Nephron (organoid): ENCODE results near the gene FERMT1.

Experiments
- H3K27ac Mint-ChIP-seq, 3 experiments: 2 replicates each; pipeline ENCODE4 v1.8.0; 2020; ENCODE audit warnings: mixed read lengths in 3 of 3, mild to moderate bottlenecking in 2 of 3, moderate library complexity in 1 of 3
- H3K27me3 Mint-ChIP-seq: 2 replicates; pipeline ENCODE4 v1.8.0; 2021; ENCODE audit warnings: low read depth, mild to moderate bottlenecking, moderate library complexity, mixed read lengths
- H3K36me3 Mint-ChIP-seq: 2 replicates; pipeline ENCODE4 v1.8.0; 2020; ENCODE audit warnings: low read depth, mixed read lengths
- H3K4me1 Mint-ChIP-seq: 2 replicates; pipeline ENCODE4 v1.8.0; 2020; ENCODE audit warnings: mixed read lengths
- H3K4me3 Mint-ChIP-seq, 3 experiments: 2 replicates each; pipeline ENCODE4 v1.8.0; 2020; ENCODE audit warnings: mild to moderate bottlenecking in 3 of 3, mixed read lengths in 3 of 3, moderate library complexity in 2 of 3
- H3K9me3 Mint-ChIP-seq: 2 replicates; pipeline ENCODE4 v1.8.0; 2020; ENCODE audit warnings: mixed read lengths
- CTCF ChIP-seq, 3 experiments: fragments of 200-600 bp; sonication (generic); IDR thresholded peaks; one replicate each; pipeline ENCODE4 v1.5.0; 2021; ENCODE audit warnings: antibody characterized with exemption in 3 of 3; ENCODE audit not compliant: unreplicated experiment in 3 of 3

The FERMT1 gene

GRCh38 chr20:6101346-6101745 is 21.5 kb downstream of the FERMT1 start:
- H3K36me3 Mint-ChIP-seq, result no peaks in the 10 kb centered on the region

GRCh38 chr20:6100246-6100645 is 22.6 kb downstream of the FERMT1 start:
- Mint-ChIP-seq H3K36me3 (no peaks in the 10 kb centered on the region), H3K27me3 (peaks cover 3% of the 10 kb centered on the region), H3K4me3 (no peak overlapping the region), H3K9me3 (no peaks in the 10 kb centered on the region), H3K27ac (no peak overlapping the region), H3K4me1 (no peaks in the 10 kb centered on the region)
- no peak for TF ChIP-seq CTCF (IDR thresholded peaks at IDR 0.05; ENCODE audit: unreplicated experiment in 3 of 3)

More at GRCh38 chr20:6101346-6101745, 21.5 kb downstream of the FERMT1 start:
- Mint-ChIP-seq H3K9me3 (no peaks in the 10 kb centered on the region), H3K27ac (no peak overlapping the region), H3K4me3 (no peak overlapping the region), H3K4me1 (no peaks in the 10 kb centered on the region), H3K27me3 (peaks cover 3% of the 10 kb centered on the region)
- no peak for TF ChIP-seq CTCF (IDR thresholded peaks at IDR 0.05; ENCODE audit: unreplicated experiment in 3 of 3)

- TF ChIP-seq CTCF (IDR thresholded peaks at IDR 0.05; ENCODE audit: unreplicated experiment in 3 of 3), result no peak
- Mint-ChIP-seq H3K27me3 (peaks cover 3% of the 10 kb centered on the region), H3K9me3 (no peaks in the 10 kb centered on the region)
These were observed 23.0 kb downstream of the FERMT1 start for GRCh38 chr20:6099819-6100218.

GRCh38 chr20:6095409-6095808 is 27.4 kb downstream of the FERMT1 start:
- no peaks in the 10 kb centered on the region for H3K36me3 Mint-ChIP-seq

More at GRCh38 chr20:6099819-6100218, 23.0 kb downstream of the FERMT1 start:
- H3K4me1 Mint-ChIP-seq, result no peaks in the 10 kb centered on the region
- no peak overlapping the region for H3K27ac Mint-ChIP-seq
- no peaks in the 10 kb centered on the region for H3K36me3 Mint-ChIP-seq
- no peak overlapping the region for H3K4me3 Mint-ChIP-seq

GRCh38 chr20:6094565-6094964 is 28.3 kb downstream of the FERMT1 start:
- Mint-ChIP-seq H3K4me1 (no peaks in the 10 kb centered on the region), H3K27me3 (peaks cover 3% of the 10 kb centered on the region), H3K4me3 (no peak overlapping the region), H3K27ac (no peak overlapping the region), H3K36me3 (no peaks in the 10 kb centered on the region), H3K9me3 (no peaks in the 10 kb centered on the region)
- no peak for TF ChIP-seq CTCF (IDR thresholded peaks at IDR 0.05; ENCODE audit: unreplicated experiment in 3 of 3)

More at GRCh38 chr20:6095409-6095808, 27.4 kb downstream of the FERMT1 start:
- TF ChIP-seq CTCF (IDR thresholded peaks at IDR 0.05; ENCODE audit: unreplicated experiment in 3 of 3), result no peak
- Mint-ChIP-seq H3K4me1 (no peaks in the 10 kb centered on the region), H3K27ac (peak overlapping the region in 1 of 3 experiments; percentile 78), H3K4me3 (no peak overlapping the region), H3K9me3 (no peaks in the 10 kb centered on the region), H3K27me3 (peaks cover 3% of the 10 kb centered on the region)

GRCh38 chr20:6094063-6094462 is 28.8 kb downstream of the FERMT1 start:
- H3K36me3 Mint-ChIP-seq, result no peaks in the 10 kb centered on the region
- no peak overlapping the region for H3K4me3 Mint-ChIP-seq
- TF ChIP-seq CTCF (IDR thresholded peaks at IDR 0.05; ENCODE audit: unreplicated experiment in 3 of 3), result no peak
- peaks cover 3% of the 10 kb centered on the region for H3K27me3 Mint-ChIP-seq
- no peaks in the 10 kb centered on the region for H3K4me1 Mint-ChIP-seq
- no peaks in the 10 kb centered on the region for H3K9me3 Mint-ChIP-seq
- H3K27ac Mint-ChIP-seq, result no peak overlapping the region
